GM18909 (cell line): ENCODE results near the gene ELANE.

ENCODE experiments used
- ATAC-seq: cut with Tn5 transposase; IDR thresholded peaks from one replicate; pipeline ENCODE4 v1.9.1; 2021; ENCODE audit warnings: mild to moderate bottlenecking; ENCODE audit not compliant: unreplicated experiment, poor library complexity

ELANE gene

GRCh38 chr19:852136-853013 is at the start of gene ELANE:
ELANE (plus strand) TSS chr19:852303; CDS start chr19:852329, 26 bp downstream.
- no peak for ATAC-seq

GRCh38 chr19:802498-803098 is 49.5 kb upstream of the ELANE start:
- no peak for ATAC-seq

- ATAC-seq: no peak
Observed at GRCh38 chr19:803099-803561, 49.0 kb upstream of the ELANE start.

- no peak for ATAC-seq
Observed at GRCh38 chr19:803686-804418, 48.3 kb upstream of the ELANE start.

- ATAC-seq: no peak
Observed at GRCh38 chr19:804419-805165, 47.5 kb upstream of the ELANE start.

GRCh38 chr19:805166-805551 is 46.9 kb upstream of the ELANE start:
- no peak for ATAC-seq

- no peak for ATAC-seq
Observed at GRCh38 chr19:805600-806550, 46.2 kb upstream of the ELANE start.

- ATAC-seq: no peak
Observed at GRCh38 chr19:806815-807421, 45.2 kb upstream of the ELANE start.

GRCh38 chr19:807627-808422 is 44.3 kb upstream of the ELANE start:
- no peak for ATAC-seq

GRCh38 chr19:808423-808775 is 43.7 kb upstream of the ELANE start:
- no peak for ATAC-seq

- no peak for ATAC-seq
Observed at GRCh38 chr19:810077-810855, 41.8 kb upstream of the ELANE start.

- ATAC-seq: no peak
Observed at GRCh38 chr19:810883-811489, 41.1 kb upstream of the ELANE start.

GRCh38 chr19:811506-812048 is 40.5 kb upstream of the ELANE start:
- no peak for ATAC-seq

- no peak for ATAC-seq
Observed at GRCh38 chr19:812049-812746, 39.9 kb upstream of the ELANE start.

GRCh38 chr19:812747-813218 is 39.3 kb upstream of the ELANE start:
- ATAC-seq: no peak
